Brain pericyte (primary cell): ENCODE results near the gene TFIP11.

Experiments used
- DNase-seq: peaks from one replicate; pipeline ENCODE4 v3.0.0-alpha.2; 2012; ENCODE audit warnings: low read depth, low spot score

The TFIP11 gene

DNA sequence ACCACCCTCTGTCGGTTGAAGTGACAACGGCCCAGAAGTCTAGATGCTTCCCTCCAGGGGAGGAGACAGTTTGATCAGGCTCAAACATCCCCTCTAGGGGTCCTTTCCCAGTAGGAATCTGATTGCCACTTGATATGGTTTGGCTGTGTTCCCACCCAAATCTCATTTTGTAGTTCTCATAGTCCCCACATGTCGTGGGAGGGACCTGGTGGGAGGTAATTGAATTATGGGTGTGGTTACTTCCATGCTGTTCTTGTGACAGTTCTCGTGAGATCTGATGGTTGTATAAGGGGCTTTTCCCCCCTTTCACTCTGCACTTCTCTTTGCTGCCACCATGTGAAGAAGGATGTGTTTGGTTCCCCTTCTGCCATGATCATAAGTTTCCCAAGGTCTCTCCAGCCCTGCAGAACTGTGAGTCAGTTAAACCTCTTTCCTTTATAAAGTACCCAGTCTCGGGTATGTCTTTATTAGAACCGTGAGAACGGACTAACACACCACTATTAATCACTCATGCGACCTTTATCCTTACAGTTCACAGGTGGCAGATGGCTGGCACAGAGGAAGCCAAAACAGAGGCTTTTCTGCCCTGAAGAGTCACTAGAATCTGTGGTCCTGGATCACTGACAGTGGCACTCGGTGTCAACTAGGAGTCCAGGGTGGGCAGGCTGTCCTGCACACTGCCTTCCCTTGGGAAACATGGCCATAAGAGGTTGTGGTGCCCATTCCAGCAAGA is 61.7 kb downstream of the TFIP11 start:
- DNase-seq = no peak

DNA sequence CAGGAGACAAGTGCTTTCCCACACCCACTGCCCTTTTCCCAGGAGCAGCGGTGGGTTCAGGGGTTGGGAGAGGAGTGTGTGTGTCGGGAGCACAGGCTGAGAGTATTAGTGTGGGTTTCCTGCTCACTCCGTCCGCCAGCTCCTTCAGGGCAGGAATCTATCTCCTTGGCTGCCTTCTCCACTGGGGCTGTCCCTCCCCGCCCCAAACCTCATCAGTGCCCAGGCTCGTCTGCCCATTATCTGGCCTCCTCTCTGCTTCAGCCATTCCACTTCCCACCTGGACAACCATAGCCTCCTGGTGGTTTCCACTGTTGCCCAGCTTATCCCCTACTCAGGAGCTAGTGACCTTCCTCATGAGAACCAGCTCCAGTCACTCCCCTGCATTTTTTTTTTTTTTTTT is 63.3 kb downstream of the TFIP11 start:
- DNase-seq = no peak

DNA sequence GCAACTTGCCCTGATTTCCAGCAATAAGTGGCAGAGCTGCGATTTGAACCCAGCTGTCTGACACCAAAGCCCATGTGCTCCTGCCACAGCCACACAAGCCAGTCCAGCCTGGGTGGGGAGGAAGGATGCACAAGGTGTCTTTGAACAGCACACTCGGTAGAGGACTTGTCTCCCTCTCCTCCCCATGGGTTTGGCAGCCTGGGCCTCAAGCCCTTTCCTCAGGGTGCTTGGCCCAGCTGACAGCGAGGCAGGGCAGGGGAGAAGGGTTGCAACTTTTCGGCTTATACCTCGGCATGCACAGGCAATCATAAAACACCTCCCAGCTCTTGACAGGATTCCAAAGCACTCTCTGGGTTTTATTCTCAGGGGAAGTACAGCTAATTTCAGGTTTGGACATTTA is 63.9 kb downstream of the TFIP11 start:
- DNase-seq = no peak

DNA sequence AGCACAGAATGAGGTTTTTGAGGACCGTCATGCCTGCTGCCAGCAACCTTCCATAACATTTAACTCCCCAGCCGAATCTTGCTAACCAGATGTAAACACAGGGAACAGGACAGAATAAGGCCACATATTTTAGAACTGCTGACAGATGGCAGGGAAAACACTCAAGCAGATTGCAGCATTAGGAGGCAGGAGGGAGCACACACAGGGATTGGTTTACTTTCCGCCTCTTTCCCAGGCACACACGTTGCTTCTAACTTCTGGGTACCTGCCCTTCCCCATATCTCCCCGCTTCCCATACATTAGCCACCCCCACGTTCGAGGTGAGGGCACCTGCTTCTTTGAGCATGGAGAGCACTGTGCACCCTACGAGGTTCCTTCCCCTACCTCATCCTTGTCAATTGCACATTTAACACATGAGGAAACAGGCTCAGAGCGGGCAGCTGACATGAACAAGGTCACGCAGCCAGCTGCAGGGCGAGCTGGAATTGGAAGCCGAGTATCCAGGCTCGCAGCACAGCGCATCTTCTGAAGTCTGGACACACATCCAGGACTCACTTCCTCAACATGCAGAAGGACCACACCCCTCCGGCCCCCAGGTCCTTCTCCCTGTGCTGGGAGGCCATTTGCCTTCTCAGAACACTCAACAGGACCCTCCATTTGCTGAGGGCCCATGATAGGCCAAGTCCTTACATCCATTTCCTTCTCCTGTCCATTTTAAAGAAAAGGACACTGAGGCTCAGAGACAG is 64.5 kb downstream of the TFIP11 start:
- DNase-seq = no peak

DNA sequence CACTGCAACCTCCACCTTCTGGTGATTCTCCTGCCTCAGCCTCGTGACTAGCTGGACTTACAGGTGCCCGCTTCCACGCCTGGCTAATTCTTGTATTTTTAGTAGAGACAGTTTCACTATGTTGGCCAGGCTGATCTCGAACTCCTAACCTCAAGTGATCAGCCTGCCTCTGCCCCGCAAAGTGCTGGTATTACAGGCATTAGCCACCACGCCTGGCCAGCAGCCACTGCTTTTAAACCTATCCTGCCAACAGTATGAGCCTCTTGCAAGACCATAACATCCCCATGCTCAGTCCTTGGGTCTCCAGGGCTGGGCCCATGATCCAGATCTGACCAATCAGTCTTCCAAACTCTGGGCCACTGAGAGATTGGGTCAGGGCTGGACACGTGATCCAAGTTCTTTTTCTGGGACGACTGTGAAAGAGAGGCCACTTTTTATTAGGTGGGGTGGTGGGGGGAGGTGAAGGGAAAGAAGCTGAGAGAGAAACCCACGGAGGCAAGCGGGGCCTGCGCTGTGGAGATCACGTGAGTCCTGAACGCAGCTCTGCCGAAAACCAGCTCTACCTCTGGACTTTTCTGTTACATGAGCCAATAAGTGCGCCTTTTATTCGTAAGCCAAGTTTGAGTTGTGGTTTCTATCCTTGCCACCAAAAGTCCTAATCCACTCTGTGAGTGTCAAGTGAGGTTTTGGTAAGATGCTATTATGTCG is 65.3 kb downstream of the TFIP11 start:
- no peak for DNase-seq

DNA sequence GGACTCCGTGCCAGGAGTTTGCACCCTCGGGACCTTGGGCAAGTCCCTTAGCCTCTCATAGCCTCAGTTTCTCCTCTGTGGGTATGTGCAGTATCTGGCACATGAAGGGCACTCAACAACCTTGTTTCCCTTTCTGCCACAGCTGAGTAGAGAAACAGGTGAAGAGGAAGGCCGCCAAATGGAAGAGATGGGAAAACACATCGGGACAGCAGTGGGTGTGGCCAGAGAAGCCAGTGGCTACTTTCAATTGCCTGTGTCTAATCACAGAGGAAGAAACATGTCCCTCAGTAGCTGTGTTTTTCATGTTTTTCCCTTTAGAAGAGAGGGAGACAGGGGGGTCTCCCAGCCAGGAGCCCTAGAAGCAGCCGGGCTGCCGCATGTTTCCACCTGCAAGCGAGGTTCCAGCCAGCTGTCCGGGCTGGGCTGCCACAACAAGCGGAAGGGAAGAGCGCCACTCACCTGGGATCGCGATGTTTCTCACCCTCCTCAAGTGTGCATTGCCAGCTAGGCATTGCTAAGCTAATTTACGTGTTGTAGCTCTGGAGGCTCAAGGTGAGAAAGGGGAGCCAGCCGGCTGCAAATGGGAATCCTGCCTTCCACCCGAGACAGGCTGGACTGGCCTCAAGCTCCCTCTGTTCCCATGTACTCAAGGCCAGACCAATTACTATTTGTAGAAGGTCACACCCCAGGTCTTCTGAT is 66.5 kb downstream of the TFIP11 start:
- DNase-seq = no peak

DNA sequence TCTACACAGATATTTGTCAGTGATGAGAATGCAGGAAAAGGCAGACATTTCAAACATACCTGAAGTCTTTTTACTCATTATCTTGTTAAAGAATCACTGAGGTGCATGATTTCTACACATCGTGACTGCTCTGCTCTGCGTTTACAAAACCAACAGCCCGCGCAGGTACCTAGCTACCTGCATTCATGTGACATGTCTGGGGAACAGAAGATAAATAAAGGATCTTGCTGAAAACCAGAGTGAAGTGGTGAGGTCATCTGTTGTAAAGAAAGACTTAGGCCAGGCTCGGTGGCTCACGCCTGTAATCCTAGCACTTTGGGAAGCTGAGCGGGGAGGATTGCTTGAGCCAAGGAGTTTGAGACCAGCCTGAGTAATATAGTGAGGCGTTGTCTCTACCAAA is 67.5 kb downstream of the TFIP11 start:
- DNase-seq = no peak

DNA sequence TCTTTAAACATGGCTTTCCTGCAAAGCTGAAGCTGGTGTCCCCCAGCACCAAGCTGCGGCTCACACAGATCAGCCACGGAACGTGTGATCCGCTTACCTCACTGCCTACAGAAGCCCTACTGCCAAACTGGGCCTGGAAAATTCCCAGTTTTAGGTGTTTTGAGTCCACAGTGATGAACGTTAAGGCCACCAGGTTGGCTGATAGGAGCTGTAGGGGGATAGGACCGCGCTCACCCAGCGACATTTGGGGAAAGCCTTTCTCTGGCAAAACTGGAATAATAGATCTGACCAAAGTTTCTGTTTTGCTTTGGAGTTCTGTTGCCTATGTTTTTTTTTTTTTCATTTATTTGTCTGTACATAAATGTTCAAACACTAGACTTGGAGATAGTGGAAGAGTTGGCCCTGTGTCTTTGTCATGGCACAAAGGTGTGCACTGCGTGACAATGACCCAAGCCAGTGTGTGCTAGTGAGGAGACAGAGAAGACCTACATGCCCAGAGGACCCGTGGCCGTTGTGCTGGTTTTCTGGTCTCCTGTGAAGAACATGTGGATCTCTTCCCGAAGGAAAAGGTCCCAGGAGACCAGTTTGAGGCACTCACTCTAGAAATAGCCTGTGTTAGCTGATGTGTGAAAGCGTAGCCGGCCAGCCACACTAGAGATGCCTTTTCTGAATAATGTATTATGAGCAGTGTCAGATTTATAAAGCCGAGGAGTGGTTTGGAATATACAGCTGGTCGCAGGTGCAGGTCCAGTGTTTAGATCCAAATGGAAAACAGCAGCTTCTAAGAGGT is 68.2 kb downstream of the TFIP11 start:
- DNase-seq = no peak

DNA sequence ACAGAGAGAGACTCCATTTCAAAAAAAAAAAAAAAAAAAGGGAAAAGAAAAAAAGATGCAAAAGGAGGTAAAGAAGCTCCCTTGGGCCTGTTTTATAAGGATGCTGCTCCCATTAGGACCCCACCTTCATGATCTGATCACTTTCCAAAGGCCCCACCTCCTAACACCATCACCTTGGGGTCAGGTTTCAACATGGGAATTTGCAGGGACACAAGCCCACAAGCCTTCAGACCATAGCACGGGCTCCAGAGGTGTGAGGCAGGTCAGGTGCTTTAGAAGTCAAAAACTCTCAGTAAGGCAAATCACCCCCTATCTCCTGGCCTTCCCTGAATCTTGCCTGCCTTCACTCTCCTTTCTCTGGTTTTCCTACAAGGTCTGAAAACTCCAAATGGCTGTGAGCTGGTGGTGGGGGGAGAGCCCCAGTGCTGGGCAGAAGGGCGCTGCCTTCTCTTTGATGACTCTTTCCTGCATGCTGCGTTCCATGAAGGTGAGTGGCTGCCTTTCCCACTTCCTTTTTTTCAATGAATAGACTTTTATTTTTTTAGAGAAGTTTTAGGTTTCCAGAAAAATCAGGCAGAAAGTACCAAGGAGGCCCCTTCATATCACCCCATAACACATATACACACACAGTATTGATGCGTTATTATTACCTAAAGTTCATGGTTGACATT is 70.1 kb downstream of the TFIP11 start:
- no peak for DNase-seq
